Chondrocyte (in vitro differentiated cells): ENCODE measurements around the gene SSH2. TPM values are rescaled to one million over a fixed set of nuclear protein-coding genes. Genes with fewer than 3 reads are reported as not detected.
"Not testable (repeated sequence)": the region's sequence is repeated elsewhere in the genome, so short reads cannot be mapped to it uniquely, and the experiment has no call there.

Source experiments
- DNase-seq: peaks from one replicate; pipeline ENCODE4 v3.0.0; 2021; ENCODE audit warnings: mixed read lengths, low spot score
- H3K27ac Mint-ChIP-seq: one replicate; pipeline ENCODE4 v1.8.0; 2021; ENCODE audit warnings: mild to moderate bottlenecking, moderate library complexity, mixed read lengths; ENCODE audit not compliant: unreplicated experiment
- H3K27me3 Mint-ChIP-seq: 2 replicates; pipeline ENCODE4 v1.8.0; 2021; ENCODE audit warnings: low read depth, mixed read lengths
- H3K36me3 Mint-ChIP-seq: 2 replicates; pipeline ENCODE4 v1.8.0; 2021; ENCODE audit warnings: low read depth, mixed read lengths
- H3K4me1 Mint-ChIP-seq: 2 replicates; pipeline ENCODE4 v1.8.0; 2021; ENCODE audit warnings: low read depth, mild to moderate bottlenecking, mixed read lengths
- H3K4me3 Mint-ChIP-seq: one replicate; pipeline ENCODE4 v1.8.0; 2021; ENCODE audit warnings: mild to moderate bottlenecking, moderate library complexity, mixed read lengths; ENCODE audit not compliant: unreplicated experiment
- H3K9me3 Mint-ChIP-seq: 2 replicates; pipeline ENCODE4 v1.8.0; 2021; ENCODE audit warnings: low read depth, mixed read lengths
- total RNA-seq: library from RNA; stranded (reverse); gene quantifications from 3 replicates; pipeline ENCODE4 v1.2.1, GENCODE V29; 2021
- TF ChIP-seq, protein P1 (sequence below): fragments of 200-600 bp; sonication (generic); IDR thresholded peaks from 2 replicates; pipeline ENCODE4 v1.5.0; 2021; ENCODE audit warnings: antibody characterized with exemption, mild to moderate bottlenecking, moderate library complexity

SSH2 gene
- total RNA-seq, 1 donor from 2014 or later: 14.1 TPM

- no peaks in the 10 kb centered on the region for H3K9me3 Mint-ChIP-seq
- no peak overlapping the region for H3K27ac Mint-ChIP-seq
- DNase-seq: no peak
- TF ChIP-seq, protein P1, sequence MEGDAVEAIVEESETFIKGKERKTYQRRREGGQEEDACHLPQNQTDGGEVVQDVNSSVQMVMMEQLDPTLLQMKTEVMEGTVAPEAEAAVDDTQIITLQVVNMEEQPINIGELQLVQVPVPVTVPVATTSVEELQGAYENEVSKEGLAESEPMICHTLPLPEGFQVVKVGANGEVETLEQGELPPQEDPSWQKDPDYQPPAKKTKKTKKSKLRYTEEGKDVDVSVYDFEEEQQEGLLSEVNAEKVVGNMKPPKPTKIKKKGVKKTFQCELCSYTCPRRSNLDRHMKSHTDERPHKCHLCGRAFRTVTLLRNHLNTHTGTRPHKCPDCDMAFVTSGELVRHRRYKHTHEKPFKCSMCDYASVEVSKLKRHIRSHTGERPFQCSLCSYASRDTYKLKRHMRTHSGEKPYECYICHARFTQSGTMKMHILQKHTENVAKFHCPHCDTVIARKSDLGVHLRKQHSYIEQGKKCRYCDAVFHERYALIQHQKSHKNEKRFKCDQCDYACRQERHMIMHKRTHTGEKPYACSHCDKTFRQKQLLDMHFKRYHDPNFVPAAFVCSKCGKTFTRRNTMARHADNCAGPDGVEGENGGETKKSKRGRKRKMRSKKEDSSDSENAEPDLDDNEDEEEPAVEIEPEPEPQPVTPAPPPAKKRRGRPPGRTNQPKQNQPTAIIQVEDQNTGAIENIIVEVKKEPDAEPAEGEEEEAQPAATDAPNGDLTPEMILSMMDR: no peak
- H3K4me1 Mint-ChIP-seq: peaks cover 4% of the 10 kb centered on the region
- H3K36me3 Mint-ChIP-seq: no peaks in the 10 kb centered on the region
- H3K4me3 Mint-ChIP-seq: no peak overlapping the region
- no peaks in the 10 kb centered on the region for H3K27me3 Mint-ChIP-seq
These were observed 6.7 kb upstream of the SSH2 start for GRCh38 chr17:29936724-29937123.

GRCh38 chr17:29935909-29936308 is 5.9 kb upstream of the SSH2 start:
- H3K36me3 Mint-ChIP-seq, H3K9me3 Mint-ChIP-seq, H3K27ac Mint-ChIP-seq, H3K27me3 Mint-ChIP-seq, H3K4me3 Mint-ChIP-seq, H3K4me1 Mint-ChIP-seq, DNase-seq: not testable (repeated sequence)

- no peak overlapping the region for H3K27ac Mint-ChIP-seq
- H3K4me3 Mint-ChIP-seq: no peak overlapping the region
- H3K9me3 Mint-ChIP-seq: no peaks in the 10 kb centered on the region
- TF ChIP-seq, protein P1: peak; percentile 71
- peaks cover 10% of the 10 kb centered on the region for H3K4me1 Mint-ChIP-seq
- H3K36me3 Mint-ChIP-seq: no peaks in the 10 kb centered on the region
- H3K27me3 Mint-ChIP-seq: no peaks in the 10 kb centered on the region
- DNase-seq: no peak
These were observed 3.4 kb upstream of the SSH2 start for GRCh38 chr17:29933379-29933778.

GRCh38 chr17:29931231-29931932 is 1.4 kb upstream of the SSH2 start:
- no peaks in the 10 kb centered on the region for H3K27me3 Mint-ChIP-seq
- H3K27ac Mint-ChIP-seq: no peak overlapping the region
- TF ChIP-seq, protein P1: peak; percentile 98
- no peaks in the 10 kb centered on the region for H3K9me3 Mint-ChIP-seq
- peaks cover 21% of the 10 kb centered on the region for H3K4me1 Mint-ChIP-seq
- no peak overlapping the region for H3K4me3 Mint-ChIP-seq
- no peak for DNase-seq
- no peaks in the 10 kb centered on the region for H3K36me3 Mint-ChIP-seq

- TF ChIP-seq, protein P1: peak; percentile 26
- DNase-seq: no peak
- Mint-ChIP-seq H3K9me3 (no peaks in the 10 kb centered on the region), H3K27me3 (no peaks in the 10 kb centered on the region), H3K36me3 (no peaks in the 10 kb centered on the region), H3K4me3 (no peak overlapping the region), H3K27ac (no peak overlapping the region), H3K4me1 (peaks cover 21% of the 10 kb centered on the region)
These were observed 482 bp upstream of the SSH2 start for GRCh38 chr17:29930409-29931010.
